VCaP (cell line): ENCODE data around the gene BMPER.

Experiments used
- H3K27ac ChIP-seq: fragments of 450-650 bp; 2 replicates; pipeline ENCODE4 v1.5.1; 2017
- CTCF ChIP-seq: fragments of 450-650 bp; conservative IDR thresholded peaks from 2 replicates; pipeline ENCODE4 v1.5.1; 2017; ENCODE audit warnings: mild to moderate bottlenecking, moderate library complexity

BMPER gene

DNA sequence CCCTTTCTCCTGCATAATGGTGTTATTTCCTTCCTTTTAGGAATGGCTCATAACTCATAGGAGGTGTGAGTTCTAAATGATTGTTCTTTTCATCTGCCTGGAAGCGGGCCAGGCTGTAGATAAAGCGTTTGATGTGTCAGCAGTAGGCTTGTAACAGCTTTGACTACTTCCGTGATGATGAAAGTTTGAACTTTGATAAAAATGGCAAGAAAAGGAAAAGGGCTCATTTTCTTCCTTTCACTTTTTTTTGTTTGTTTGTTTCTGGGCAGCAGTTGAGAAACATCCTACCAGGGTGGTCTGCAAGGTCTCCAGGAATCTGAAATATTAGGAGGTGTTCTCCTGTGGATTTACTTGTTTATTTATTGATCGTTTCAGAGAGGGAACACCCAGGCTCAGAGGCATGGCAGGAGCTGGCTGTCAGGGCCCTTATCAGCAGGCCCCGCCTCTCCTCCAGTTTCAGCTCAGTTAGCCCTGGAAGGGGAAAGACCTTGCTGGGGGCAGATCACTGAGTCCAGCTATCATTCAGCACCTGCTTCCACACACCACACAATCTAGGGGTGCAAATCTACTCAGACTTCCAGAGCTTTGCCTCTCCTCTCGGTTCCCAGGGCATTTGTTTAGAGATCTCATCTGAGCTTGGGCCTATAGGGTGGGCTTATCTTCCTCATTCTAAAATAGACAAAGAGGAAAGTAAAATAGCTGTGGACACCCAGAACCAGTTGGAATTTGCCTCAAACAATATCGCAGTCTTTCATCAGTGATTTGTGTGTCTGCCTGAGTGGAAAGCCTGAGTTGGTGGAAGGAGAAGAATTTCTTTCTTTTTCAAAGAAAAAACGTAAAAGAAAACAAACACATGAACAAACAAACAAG is 130.9 kb downstream of the BMPER start:
- TF ChIP-seq CTCF: no peak
- peak overlapping the region; percentile 35; the same call in 1 of the 2 replicates for H3K27ac ChIP-seq

DNA sequence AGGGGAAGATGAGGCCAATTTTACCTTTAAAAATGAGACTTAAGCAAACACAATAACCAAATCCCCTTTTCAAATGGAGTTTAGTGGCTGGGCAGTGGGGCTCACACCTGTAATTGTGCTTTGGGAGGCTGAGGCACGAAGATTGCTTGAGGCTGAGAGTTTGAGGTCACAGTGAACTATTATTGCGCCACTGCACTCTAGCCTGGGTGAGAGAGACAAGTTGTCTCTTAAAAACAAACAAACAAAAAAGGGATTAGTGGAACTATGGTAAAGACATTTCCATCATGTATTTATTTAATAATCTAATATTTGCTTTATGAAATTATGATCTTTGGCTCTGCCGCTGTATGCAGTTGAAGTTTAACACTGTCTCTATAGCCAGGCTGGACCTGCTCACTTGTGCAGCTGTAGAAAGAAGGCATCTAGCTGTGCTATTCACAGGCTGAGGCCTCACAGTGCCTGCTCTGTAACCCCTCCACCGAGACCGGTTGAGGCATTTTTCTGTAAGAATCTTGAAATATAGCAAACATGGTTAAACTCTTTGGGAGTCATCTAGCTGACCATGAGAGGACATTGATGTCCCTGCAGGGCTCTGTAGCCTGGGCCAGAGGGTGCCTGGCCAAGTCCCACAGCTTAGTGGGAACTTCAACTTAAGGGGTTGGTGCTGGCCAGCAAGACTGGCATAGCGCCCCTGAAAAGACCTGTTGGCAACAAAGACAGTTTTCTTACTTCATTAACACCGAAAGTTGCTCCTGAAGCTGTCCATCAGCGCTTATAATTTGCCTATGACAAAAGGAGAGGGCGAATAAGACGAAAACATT is 131.8 kb downstream of the BMPER start:
- TF ChIP-seq CTCF: no peak
- peak overlapping the region; percentile 35; the same call in 1 of the 2 replicates for H3K27ac ChIP-seq

DNA sequence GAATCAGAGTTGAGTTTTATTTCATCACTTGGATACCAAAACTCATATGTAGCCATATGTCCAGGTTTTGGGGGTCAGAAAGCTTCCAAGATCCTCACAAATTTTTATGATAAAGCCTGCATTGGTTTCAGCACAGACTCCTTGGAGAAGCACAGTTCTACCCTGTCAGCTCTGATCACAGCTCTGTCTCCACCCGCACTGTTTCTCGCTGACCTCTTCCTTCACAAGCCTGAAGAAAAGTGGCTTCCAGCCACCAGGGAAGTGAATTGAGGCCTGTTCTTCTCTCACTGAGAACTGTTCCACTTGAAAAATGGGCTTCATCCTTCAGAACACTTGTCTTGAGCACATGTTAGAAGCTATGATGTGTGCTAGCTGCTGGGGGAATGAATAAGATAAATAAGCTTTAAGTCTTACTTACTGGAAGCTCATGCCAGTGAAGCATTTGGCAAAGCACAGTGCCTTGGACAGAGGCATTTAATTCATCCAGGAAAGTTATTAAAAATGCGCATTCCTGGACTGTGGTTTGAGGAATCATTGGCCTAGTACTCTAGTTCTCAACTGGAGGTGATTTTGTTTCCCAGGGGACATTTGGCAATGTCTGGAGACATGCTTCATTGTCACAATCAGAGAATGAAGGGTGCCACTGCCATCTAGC is 133.6 kb downstream of the BMPER start:
- no peak for TF ChIP-seq CTCF
- no peak overlapping the region for H3K27ac ChIP-seq

DNA sequence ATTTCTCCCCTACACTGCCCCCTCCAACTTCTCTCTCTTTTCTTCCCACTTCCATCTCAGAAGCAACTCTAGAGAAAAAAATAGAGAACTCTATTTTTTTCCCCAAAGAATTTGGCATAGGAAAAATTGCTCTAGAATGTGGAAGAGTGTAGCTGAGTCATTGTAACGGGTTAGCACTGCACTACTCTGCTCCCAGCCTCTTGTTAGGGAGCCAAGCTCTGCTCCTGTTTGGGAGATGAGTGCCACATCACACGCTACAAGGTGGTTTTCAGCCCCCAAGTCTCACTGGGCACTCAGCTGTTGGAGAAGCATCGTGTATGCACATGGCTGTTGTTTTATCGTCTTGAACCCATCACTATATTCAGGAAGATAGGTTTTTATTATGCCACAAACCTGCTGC is 136.4 kb downstream of the BMPER start:
- no peak for TF ChIP-seq CTCF
- no peak overlapping the region for H3K27ac ChIP-seq

DNA sequence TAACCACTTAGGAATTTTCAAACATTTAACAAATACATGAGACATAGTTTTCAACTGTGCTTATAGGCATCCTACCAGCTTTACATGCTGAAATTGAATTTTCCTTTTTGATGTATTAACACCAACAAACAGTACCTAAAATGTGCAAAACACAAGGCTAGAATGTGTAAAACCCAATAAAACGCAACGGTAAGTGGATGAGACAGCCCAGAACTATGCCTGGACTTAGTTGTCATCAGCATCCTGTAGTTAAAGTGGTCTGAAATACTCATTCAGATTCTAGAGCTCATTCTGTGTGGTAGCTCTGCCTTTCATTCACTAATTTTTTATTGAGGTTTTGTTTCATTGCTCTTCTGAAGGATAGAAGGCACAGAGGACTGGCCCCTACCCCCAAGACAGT is 137.1 kb downstream of the BMPER start:
- no peak overlapping the region for H3K27ac ChIP-seq
- no peak for TF ChIP-seq CTCF

GRCh38 chr7:34043461-34044305 is 138.3 kb downstream of the BMPER start:
- no peak overlapping the region for H3K27ac ChIP-seq

More at GRCh38 chr7:34043461-34044305, 138.3 kb downstream of the BMPER start:
- no peak for TF ChIP-seq CTCF
